ENCODE data around the gene PABPN1. TPM values are rescaled to one million over a fixed set of nuclear protein-coding genes. Genes with fewer than 3 reads are reported as not detected.
"Not testable (repeated sequence)": the region's sequence is repeated elsewhere in the genome, so short reads cannot be mapped to it uniquely, and the experiment has no call there.

PABPN1 gene, protein sequence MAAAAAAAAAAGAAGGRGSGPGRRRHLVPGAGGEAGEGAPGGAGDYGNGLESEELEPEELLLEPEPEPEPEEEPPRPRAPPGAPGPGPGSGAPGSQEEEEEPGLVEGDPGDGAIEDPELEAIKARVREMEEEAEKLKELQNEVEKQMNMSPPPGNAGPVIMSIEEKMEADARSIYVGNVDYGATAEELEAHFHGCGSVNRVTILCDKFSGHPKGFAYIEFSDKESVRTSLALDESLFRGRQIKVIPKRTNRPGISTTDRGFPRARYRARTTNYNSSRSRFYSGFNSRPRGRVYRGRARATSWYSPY
- total RNA-seq, result 59.6 TPM

DNA sequence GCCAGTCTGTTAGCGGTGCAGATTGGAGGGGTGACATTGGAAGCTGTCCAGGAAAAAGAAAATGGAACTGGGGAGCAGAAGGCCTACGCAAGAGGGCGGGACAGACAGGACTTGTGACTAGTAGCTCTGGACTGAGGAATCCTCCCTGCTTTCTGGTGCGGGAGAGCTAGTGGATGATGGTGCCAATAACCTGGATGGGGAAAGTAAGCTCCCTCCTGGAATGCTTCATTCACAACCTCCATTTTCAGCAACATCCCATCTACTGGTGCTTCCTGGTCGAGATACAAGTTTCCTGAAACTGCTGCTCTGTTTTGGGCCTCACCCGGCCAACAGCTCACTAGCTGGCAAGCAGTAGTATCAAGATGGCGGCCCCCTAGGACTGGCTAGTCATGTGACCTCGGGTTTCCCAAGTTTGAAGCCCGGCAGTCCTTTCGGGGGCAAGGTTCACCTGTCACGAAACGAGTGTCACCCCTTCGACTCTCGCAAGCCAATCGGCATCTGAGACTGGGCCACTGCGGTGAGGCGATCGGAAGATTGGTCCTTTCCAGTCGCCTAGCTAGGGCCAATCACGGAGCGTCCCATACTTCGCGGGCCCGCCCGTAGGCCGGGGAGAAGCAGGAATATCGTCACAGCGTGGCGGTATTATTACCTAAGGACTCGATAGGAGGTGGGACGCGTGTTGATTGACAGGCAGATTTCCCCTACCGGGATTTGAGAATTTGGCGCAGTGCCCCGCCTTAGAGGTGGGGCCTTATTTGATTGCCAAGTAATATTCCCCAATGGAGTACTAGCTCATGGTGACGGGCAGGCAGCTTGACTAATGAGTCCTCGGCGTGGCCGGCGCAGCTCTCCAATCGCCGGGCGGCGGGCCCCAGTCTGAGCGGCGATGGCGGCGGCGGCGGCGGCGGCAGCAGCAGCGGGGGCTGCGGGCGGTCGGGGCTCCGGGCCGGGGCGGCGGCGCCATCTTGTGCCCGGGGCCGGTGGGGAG is at the start of gene PABPN1:
TSS of gene PABPN1 (plus strand) at position 874 of the 988 bp plus-strand sequence. CDS start at position 887, 13 bp downstream.
- DNase-seq, result peak; percentile 100

DNA sequence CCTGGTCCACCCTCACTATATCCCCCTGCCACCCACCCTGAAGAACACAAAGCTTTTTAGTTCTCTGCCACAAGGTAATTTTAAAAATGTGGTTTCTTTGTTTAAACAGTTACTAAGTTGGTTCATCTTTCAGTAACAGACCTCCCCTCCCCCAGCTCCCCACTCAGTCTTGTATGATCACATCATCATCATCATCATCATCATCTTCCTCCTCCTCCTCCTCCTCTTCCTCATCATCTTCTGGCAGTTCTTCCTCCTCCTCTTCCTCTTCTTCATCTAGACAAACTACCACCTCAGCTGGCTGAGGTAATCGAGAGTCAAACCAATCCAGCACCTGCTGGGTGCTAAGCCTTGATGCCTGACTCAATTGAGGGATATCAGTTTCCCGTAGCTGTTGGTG is 45.8 kb upstream of the PABPN1 start:
- no peak for DNase-seq

DNA sequence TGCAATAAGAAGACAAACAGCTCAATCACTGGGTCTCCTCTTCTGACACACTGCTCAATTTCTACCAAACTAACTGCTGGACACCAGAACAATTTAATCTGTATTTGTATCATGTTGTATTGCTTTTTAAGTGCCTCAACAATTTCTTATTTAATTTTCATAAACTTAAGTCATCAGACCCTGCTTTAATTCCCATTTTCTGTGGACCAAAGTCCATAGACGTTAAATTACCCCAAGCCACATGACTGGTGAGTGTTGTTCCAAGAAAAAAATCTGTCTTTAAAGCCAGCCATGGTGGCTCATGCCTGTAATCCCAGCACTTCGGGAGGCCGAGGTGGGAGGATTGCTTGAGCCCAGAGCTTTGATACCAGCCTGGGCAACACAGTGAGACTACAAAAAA is 44.1 kb upstream of the PABPN1 start:
- DNase-seq, result no peak

DNA sequence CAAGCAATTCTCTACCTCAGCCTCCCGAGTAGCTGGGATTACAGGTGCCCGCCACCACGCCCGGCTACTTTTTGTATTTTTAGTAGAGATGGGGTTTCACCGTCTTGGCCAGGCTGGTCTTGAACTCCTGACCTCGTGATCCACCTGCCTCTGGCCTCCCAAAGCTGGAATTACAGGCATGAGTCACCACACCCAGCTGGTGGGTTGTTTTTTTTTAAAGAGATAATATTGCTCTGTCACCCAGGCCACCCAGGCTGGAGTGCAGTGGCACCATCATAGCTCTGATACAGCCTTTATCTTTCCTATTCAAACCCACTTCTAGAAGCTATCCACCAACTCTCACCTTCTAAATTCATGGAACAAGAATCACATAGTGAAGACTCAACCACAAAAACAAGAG is 43.3 kb upstream of the PABPN1 start:
- DNase-seq, result not testable (repeated sequence)

DNA sequence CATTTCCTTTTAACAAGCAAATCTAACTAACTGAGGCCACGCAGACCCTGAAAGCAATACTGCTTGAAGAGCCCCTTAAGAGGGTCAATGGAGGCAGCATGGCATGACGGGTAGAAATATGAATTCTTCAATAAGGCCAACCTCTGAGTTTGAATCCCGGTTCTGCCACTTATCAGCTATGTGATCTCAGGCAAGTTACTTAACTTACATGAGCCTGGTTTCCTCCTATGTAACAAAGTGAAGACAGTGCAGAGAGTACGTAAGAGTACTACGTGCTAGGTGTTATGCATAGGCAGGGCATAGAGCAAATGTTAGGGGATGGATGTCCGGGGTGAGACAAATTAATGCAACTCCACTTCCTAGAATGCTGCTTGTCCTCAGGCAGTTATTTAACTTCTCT is 40.0 kb upstream of the PABPN1 start:
- no peak for DNase-seq

DNA sequence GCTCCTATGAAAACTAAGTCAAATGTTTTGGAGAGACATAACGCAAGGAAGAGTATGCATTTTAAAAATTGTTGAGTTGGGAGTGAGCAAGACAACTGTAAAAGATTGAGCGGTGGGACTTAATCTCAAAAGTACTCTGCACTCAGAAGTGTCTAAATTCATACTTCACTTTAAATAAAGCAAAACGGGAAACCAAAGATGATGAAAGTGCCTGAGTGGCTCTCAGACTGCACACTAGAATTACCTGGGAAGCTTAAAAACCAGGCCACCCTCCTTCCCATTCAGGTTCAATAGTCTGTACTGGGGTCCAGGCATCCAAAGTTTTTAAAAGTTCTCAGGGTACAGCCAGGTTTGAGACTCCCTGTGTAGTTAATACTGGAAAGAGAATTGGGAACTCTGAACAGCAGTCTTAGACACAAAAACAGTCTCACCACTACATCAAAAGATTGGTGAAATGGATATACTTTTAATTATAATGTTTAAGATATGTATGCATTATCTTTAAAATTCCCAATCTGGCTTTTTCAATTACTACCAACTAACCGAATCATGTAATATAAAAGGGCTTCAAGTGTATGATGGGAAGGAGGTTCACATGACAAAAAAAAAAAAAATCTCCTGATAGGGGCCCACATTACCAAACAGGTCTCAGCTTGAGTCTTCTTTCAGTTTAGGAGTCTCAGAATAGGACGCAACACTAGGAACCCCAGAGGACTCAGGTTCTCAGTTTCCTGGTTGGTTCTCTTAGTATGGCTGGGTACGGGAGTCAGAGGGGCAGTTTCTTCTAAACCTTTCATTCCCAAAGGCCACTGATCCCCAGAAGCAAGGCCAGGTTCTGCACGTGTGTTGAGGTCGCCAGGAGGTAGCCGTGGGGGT is 36.4 kb upstream of the PABPN1 start:
- DNase-seq, result no peak

DNA sequence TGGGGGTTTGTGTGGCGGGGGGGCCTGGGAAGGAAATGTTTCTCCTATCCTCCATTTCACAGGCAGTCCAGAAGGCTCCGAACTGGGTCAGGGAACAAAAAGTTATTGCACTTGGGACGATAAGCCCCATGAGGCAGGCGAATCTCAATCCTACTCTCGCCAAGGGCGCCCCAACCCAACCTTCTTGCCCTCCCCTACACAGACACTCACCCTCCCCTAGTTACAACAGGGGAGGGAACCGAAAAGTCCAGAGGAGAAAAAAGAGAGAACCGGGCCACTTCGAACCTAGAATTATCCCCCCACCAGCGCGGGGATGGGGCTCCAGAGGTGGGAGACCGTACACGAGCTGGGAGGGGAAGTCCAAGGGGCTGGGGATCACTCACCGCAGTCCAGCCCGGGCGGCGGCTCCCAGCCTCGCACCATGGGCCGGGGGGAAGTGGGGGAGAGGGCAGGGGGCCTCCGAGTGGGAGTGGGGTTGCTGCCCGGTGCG is 35.7 kb upstream of the PABPN1 start:
- DNase-seq, result no peak

DNA sequence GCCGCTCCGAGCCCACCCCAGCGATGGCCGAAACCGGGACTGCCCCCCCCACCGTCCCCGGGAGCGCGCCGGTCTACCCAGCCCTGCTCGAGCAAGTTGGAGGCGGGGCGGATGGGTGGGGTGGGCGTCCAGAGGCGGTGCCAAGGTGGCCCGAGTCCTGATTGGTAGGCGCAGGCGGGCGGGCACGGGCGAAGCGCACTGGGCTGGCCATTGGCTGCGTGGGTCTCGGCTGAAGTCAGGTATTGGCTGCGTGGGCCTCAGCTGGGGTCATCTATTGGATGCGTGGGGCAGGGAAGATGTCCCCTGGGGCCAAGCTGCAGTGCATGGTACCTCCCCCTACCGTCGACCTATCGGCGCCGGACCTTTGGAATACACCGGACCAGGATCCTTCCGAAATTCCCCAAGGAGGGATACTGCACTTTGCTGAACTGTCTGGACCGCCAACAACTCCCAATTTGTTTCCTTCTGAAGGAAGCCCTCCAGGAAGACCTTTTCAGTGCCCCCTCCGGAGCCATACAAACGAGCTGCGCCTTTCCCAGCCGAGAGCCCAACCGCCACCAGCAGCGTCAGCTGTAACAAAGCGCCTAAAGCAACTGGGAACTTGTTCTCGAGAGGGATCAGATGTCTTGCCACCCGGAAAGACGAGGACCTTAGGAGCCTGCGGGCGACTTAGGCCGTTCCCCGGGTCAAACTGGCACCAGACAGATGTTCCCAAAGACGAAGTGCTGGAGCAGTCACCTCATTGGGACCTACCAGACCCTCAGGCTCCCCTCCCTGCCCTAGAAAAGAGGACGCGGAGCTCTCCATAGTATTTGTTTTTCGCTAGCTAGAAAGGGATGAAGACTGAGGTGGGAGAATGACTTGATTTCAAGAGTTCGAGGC is 35.0 kb upstream of the PABPN1 start, which contains the start of gene HOMEZ:
TSS of gene HOMEZ (minus strand) at position 113 of the 882 bp plus-strand sequence. CDS start 180 bp downstream, outside the sequence.
- DNase-seq, result peak; percentile 98

DNA sequence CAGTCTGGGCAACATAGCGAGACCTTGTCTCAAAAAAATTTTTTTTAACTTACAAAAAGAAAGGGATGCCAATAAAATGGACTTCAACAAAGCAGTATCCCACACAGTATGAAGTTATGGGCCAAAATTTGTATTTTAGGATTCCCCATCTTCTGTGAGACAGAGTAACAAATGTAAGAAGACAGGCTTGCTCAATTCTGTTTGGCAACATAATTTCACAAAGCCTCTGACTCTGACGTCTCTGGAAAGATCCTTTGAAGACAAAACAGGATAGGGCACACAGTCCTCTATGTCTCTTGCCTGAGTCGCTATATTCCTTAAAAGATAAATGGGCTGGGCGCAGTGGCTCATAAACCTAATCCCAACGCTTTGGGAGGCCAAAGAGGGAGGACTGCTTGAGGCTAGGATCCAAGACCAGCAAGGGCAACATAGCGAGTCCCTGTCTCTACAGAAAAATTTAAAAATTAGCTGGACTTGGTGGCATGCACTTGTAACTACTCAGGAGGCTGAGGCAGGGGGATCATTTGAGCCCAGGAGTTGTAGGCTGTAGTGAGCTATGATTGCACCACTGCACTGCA is 34.3 kb upstream of the PABPN1 start:
- no peak for DNase-seq

DNA sequence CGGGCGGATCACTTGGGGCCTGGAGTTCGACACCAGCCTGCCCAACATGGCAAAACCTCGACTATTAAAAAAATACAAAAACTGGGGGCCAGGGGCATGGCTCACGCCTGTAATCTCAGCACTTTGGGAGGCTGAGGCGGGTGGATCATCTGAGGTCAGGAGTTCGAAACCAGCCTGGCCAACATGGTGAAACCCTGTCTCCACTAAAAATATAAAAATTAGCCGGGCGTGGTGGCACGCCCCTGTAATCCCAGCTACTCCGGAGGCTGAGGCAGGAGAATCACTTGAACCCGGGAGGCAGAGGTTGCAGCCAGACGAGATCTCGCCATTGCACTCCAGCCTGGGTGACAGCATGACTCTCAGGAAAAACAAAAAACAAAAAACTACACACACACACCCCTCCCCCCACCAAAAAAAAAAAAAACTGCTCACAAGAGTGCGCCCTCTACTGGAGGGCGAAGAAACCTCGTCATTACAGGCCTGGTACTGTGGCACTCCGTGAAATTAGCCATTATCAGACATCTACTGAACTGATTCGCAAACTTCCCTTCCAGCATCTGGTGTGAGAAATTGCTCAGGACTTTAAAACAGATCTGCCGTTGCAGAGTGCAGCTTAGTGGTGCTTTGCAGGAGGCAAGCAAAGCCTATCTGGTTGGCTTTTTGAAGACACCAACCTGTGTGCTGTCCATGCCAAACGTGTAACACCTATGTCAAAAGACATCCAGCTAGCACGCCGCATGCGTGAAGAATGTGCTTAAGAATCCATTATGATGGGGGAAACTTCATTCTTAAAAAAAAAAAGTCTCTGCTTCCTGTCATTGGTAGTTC is 26.3 kb upstream of the PABPN1 start:
- no peak for DNase-seq

DNA sequence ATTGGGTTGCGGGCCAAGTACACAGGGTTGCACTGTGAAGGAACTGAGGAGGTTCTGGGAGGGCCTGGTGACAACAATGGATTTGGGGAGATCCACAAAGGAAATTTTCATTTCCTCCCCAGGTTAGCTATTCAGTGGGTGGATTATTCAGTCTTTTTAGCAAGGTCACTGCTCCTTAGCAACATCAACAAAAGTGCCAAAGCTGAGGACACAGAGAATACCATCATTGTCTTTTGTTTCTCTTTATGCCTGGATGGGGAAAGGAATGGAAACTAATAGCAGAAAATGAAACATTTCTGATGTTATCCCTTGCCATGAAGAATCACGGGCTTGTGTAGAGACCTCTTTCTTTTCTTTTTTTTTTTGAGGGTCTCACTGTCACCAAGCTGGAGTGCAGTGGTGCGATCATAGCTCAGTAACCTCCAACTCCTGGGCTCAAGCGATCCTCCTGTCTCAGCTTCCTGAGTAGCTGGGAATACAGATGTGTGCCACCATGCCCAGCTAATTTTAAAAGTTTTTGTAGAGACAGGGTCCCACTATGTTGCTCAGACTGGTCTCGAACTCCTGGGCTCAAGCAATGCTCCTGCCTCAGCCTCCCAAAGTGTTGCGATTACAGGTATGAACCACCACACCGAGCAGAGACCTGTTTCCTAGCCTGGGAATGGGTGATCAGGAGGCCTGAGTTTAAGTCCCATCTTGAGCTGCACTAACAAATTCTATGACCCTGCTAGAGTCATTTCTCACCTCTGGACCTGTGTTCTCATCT is 25.1 kb upstream of the PABPN1 start:
- no peak for DNase-seq

DNA sequence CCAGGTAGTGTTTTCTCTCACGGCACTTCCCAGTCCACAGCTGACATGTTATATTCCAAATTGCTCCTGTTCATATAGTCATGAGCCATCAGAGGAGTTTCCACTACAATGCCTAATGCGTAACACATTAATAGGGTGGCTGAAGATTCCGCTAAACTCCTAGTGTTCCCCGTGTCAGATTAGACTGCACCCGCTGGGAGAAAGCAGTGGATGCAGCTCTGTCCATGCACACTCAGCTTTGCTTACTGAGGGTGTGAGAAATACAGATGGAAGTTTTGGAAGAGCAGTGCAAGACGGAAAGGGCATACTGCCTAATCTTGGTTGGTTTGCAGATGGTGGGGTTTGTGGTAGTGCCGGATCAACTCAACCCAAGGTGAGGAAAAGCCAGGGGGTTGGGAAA is 24.2 kb upstream of the PABPN1 start:
- no peak for DNase-seq

DNA sequence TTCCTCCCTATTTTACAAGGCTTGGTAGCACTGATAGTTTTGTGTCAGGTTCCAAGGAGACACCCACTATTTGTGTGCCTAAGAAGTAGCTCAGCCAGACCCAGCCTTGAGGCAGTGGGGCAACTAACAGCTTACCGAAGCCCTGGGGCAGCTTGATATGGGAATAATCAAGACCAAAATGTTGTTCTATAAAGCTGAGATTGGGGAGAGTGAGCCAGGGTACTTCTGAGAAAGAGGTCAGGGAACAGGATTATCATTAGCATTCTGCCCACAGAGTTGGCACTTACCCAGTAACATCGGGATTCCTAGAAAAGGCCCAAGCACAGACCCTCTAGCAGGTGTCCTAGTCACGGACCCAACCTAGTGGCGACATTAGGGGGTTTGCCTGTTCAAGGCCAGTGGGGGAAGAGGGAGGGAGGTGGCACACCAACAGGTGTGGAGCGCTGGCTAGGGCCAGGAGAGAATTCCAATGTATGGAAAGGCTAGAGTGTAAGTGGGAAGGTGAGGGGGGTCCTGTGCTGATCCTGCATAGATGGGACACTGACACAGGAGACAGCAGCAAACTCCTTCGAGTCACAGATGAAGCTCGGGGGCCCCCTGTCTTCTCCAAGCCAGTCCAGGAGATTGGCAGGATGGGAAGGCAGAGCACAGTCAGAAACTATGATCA is 23.5 kb upstream of the PABPN1 start:
- DNase-seq, result no peak

DNA sequence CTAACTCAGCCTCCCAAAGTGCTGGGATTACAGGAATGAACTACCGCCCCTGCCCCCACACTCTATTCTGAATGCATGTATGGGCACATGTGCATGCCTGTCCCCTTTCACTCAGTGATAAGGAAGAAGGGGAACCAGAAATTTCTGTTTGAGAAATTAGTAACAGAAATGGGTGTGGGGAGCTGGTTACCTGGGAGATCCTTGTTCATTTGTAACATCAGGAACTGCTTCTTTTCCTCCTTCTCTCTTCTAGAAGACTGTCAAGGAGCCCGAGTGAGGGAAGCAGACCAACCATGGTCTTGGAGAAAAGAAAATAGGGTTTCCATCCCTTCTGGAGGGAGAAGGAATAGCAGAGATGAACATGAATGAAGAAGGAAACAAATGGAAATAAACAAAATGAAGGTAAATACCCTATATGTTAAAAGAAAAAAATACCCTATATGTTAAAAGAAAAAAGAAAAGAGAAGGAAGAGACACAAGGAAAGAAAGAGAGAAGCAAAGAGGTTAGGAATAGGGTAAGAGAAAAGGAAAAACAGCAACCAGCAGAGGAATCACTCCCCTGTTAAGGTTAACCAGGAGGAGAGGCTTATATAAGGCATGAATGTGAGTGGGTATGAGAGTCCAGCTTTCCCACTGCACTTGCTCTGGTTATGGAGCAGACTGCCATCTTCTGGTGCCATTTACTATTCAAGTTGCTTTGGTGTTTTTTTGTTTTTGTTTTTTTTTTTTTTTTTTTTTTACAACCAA is 21.9 kb upstream of the PABPN1 start:
- no peak for DNase-seq

DNA sequence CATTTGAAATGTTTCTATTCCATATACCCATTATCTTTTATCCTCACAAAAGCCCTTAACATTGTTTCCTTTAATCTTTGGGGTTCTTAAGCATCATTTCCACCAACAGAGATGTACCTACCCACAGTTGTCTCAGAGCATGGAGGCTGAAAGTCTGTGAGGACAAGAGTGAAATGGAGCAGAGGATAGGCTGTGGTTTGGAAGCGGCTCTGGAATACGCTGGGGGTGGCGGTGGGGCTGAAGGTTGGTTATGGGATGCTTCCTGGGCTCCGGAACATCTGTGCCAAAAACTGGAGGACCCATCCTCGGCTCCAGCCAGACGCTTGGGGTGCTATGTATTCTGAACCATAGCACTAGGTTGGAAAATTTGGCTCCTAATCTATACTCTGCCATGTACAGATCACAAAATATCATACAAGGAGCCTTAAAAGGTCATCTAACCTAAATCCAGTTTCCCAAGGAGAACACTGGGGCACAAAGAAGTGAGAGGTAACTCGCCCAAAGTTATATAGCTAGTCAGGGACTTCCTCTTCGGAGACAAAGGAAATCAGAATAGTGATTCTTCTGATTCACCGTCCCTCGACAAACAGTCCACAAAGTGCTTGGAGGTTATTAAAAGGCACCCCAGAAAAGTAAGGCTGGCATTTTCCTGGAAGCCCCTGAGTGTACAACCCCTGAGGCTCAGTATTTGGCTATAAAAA is 21.1 kb upstream of the PABPN1 start:
- DNase-seq, result no peak

DNA sequence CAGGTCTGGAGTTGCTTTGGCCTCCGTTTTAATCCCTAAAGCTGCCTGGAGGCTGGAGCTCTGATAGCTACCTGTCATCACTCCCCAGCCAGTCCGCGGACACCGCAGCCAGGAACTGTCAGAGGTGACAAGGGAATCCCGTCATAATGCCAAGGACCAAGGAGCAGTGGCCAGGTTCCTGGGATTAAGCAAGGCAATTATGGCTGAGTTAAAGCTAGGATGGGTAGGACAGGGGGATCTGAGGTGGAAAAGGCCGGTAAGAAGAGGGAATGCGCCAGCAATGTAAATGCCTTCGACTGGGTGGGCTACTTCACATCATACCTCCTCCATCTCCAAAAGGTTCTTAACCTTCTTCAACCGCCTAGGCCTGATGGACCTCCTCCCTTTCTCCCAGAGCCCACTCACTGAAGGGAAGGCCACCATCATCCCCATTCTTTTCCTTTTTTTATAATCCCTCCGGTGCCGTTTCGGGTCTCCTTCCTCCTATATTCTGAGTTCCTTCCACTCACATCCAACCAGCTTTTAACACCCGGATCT is 20.5 kb upstream of the PABPN1 start:
- DNase-seq, result peak; percentile 38

Data from occipital lobe (tissue), 2 donors.